Measurements from ENCODE around the gene BANF1.
"Not testable (repeated sequence)": the region's sequence is repeated elsewhere in the genome, so short reads cannot be mapped to it uniquely, and the experiment has no call there.

BANF1 gene

DNA sequence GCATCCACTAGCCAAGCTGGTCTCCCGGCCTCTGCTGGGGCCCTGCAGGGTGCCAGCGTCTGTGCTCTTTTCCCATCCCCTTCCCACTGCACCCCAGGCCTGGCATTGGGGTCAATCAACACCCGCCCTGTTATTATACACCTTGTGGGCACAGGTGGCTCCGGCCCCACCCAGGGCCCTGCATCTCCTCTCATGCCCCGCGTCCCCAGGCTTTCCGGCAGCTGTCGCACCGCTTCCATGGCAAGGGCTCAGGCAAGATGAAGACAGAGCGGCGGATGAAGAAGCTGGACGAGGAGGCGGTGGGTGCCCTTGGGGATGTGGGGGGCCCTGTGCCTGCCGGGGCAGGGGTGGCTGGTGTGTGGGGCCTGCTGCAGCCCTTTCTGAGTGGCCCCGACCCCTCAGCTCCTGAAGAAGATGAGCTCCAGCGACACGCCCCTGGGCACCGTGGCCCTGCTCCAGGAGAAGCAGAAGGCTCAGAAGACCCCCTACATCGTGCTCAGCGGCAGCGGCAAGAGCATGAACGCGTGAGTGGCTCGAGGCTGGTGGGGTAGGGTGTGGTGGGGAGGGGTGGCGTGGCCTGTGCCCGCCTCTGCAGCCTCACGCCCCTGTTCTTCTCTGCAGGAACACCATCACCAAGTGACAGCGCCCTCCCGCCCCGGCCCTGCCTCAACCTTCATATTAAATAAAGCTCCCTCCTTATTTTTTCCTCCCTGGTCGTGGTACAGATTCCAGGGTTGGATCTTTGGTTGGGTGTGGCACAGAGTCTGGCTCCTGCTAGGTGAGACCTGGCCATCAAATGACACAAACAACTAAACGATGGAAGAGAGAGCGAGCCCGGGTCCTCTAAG, 23.7 kb upstream of the BANF1 start:
- no peak for DNase-seq

DNA sequence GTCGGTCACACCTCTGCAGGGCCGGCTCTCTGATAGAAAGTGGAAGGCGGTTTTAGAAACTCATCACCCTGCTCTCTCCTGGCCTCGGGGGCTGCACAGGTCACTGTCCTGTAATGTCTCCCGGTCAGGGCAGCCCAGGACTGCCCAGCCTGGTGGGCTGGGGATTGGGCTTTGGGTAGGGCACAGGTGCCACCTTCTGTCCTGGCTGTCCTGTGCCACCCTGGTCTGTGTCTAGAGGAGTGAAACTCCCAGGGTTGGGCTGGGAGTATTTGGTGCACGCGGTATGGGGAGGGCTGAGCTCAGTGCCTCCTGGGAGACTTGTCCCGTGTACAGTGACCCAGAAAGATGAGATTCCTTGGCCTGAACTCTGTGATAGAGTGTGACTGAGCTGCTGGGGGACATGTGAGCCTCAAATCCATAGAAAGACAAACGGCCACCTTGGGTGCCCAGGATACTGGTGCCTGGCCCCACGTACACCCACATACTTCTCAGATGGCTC, 23.0 kb upstream of the BANF1 start:
- no peak for DNase-seq

DNA sequence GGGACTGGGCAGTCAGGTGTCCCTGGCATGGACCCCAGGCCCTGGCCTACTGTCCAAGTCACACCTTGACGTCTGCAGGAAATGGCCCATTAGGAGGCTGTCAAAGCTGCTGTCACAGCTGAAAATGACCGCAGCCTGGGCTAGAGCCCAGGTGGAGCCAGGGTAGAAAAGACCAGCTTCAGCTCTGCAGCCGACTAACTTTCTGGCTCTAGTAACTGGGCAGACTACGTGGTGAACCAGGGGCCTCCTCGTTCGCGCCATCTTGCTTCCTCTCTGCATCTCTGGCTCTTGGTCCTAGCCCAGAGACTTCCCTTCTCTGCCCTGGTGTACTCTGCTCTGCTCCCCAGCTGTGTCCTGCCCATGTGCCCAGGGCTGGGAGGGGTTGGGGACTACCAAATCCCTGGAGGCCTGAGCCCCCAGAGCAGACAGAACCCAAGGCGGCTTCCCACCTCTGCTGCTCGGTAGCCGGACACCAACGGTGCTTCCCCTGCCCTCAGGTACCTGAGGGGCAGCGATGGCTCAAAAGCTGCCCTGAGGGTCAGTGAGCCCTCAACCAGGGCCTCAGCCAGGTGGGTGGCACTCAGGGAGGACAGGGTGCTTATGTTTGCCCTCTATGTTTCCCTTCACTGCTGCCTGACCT, 21.1 kb upstream of the BANF1 start:
- DNase-seq: no peak

- DNase-seq: no peak
These were observed 20.1 kb upstream of the BANF1 start for GRCh38 chr11:65981972-65982823.

- no peak for DNase-seq
These were observed 19.3 kb upstream of the BANF1 start for GRCh38 chr11:65982824-65983588.

DNA sequence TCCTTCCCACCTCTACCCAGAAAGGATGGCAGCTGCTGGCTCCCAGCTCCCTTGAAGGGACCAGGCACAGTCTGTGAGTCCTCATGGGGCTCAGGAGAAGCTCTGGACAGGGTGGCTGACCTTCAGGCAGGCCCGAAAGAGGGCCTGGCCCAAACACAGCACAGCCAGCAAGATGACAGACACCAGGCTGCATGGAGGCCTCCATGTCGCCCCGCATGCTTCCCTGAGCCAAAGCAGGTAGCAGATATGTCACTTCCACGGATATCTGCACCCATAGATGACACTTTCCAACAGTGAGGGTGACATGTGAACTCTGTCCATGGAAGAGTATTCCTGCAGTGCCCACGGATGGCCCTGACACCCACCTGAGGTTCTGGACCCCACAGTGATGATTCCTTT, 18.7 kb upstream of the BANF1 start:
- no peak for DNase-seq

DNA sequence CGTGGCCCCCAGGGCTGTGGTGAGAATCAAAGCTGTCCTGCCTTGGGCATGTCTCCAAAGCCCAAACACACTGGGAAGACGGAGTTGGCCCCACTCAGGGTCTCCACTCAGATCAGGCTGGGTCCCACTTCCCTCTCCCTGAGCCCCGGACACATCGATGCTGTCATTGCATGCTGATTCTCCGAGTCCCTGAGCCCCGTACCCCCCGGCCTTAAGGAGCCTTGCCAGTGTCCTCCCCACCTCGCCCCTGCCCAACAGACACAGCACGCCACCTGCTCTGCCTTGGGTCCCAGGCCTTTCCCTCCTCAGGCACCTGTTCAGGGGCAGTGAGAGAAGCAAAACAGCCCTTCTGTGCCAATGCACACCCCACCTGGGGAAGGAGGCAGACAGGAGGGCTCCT, 15.0 kb upstream of the BANF1 start:
- DNase-seq: no peak

DNA sequence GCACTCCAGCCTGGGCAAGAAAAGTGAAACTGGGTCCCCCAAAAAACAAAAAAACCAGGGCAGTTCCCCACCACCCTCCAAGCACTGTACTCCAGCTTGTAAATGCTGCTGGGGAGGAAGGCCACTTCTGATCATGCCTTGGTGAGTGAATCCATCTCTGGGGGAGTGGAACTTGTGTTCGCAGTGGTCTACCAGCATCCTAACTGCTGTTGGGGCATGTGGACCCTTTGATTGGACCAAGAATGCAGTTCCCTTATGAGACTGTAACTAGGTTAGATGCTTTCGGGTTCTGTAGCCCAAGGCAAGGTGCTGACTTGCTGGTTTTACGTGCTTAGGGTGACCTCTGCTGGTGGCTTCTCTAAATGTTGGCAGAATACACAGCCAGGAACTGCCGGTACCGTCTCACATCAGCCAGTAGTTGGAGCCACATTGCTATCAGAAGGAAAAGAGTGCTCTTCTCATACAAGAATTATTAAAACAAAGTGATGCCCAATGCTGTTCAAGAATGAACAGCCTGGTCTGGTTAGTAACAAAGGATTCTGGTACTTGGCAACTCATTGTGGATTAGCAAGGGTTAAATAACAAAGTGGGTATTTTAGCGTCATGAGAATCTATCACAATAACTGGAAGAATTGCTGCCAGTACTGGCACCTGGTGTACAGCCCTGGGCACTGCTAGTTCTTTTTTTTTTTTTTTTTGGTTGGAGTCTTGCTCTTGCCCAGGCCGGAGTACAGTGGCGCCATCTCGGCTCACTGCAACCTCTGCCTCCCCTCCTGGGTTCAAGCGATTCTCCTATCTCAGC, 13.3 kb upstream of the BANF1 start:
- peak; percentile 85 for DNase-seq

DNA sequence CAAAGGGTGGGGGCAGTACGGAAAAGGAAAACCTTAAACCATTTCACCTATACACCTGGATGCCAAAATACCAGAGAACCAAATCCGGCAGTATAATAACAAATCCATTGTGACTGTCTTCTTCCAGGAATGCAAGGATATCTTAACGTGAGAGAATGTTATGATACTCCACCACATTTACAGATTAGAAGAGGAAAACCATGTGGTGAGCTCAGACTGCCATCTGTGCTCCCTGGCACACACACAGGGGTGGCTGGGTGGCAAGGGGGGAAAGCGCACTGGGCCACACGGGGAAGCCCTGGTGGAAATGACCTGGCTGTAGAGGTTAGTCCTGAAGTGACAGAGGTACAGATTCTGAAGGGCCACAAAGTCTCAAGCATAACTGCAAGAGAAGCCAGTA, 10.2 kb upstream of the BANF1 start:
- DNase-seq: no peak

DNA sequence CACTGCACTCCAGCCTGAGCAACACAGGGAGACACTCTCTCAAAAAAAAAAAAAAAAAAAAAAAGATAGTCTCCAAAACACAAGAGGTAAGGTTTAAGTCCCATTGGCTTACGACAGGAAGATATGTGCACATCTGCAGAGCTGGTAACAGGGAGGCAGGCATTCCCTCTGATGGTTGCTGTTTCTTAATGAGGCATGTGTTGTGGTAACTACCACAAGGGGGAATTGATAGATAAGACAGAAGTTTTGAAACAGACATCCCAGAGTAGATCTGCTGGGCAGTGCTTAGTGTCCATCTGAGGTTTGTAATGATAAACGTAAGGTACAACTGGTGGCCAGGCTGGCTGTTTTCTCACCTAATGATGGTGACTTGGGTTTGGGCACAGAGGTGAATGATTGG, 5.0 kb upstream of the BANF1 start:
- DNase-seq: no peak

DNA sequence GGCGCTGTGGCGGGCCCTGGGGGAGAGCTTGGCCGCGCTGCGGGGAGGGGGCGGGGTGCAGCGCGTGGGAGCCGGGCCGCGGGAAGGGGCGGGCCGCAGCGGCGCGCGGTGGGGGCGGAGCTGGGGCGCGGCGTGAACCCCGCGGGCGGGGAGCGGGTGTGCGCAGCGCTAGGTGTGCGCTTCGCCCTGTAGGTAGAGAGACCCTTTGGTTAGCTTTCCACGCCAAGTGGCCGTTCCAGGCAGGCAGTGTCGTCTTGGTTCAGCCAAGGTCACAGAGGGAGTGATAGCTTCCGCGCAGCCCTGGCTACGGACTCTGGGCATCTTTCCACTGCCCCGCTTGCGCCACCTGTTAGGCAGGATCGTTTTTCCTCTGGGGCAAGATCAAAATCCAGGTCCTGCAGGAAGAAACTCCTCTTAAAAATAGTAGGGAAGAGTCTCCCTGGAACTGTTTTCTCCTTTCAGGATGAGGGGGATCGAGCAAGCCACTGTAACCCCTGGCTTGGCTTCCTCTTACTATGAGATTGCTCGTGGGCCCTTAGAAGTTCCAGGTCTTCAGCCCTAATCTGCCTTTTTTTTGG, 434 bp downstream of the BANF1 start:
- no peak for DNase-seq

DNA sequence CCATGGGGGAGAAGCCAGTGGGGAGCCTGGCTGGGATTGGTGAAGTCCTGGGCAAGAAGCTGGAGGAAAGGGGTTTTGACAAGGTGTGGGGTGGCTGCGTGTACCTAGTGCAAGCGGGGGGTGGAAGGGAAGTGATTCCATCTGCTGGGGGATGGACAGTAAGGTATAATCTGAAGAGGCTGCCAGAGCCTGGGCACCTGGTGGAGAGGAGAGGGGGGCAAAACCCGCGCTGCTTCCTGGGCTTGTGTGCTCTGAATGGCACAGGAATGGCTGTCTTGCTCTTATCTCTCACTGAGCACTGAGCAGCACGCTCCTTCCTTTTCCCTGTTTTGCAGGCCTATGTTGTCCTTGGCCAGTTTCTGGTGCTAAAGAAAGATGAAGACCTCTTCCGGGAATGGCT, 988 bp downstream of the BANF1 start:
- no peak for DNase-seq

GRCh38 chr11:66004186-66004585, 1.9 kb downstream of the BANF1 start:
- no peak for DNase-seq

DNA sequence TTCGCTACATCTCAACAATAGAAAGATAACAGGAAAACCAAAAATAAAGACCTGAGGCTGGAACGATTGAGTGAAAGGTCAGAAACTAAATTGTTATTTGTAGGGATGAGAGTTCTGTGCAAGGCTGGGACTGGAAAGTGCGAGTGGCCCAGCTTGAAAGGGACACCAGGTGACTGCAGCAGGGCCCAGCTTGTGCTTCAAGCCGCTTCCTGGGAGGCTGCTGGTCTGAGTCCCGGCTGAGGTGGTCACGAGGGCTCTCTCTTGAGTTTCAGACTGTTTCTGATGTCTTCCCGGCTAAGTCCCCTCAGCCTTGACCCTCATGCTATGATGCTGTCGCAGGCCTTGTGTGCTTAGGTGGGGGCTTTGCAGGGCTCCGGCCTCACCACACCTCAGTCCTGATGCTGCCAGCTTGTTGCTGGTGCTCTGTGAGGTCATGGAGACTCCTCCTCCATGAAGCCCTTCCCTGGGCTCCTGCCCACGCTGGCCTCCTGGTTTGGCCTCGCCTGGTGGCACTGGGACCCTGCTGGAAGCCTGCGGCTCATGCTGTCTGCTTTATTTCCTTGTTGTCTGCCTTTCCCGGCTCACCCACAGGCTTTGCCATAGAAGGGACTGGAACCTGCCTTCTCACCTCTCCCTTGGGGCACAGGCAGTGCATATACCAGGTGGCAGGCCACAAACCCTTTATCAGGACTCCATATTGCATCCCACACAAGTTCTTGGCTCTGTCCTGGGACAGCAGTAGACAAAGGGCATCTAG, 4.0 kb downstream of the BANF1 start:
- DNase-seq: no peak

DNA sequence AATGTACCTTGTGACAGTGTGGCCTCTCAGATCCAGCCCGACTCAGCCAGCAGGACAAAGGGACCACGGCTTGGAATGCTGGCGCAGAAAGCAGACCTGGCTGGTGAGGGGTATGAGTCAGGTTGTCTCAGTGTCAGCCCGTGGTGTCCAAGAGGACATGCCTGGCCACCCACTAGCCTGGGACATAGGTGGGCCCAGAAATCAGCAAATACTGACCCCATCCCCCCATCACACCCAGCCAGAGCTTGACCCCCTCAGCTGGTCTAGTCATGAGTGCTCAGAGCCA, 4.5 kb downstream of the BANF1 start:
- DNase-seq: no peak

- no peak for DNase-seq
These were observed 4.9 kb downstream of the BANF1 start for GRCh38 chr11:66007201-66007634.

- DNase-seq: no peak
These were observed 5.8 kb downstream of the BANF1 start for GRCh38 chr11:66008095-66008467.

- no peak for DNase-seq
These were observed 6.3 kb downstream of the BANF1 start for GRCh38 chr11:66008468-66009101.

DNA sequence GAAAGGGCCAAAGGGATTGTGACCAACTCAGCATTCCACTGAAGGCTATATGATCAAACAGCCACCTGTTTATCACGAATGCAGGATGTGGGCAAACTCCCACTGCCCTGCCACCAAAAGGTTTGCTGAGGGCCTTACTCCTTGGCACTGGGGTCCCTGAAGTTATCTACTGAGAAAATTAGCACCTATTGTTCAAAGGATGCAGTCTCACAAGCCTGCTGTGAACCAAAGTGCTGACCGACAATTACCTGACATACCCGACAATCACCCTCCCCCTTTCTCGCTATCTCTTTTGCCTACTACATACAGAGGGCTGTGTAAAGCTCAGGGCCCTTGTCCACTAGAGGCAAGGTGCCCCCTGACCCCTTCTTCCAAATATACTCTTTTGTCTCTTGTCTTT, 7.7 kb downstream of the BANF1 start:
- not testable (repeated sequence) for DNase-seq

- DNase-seq: no peak
These were observed 9.0 kb downstream of the BANF1 start for GRCh38 chr11:66011239-66011784.

All from activated CD4-positive, alpha-beta T cell treated with anti-CD3 and anti-CD28 coated beads for 1 hour (primary cell).